Measurements from ENCODE around the gene RAB30.

- TF ChIP-seq POLR2A (IDR thresholded peaks at IDR 0.05) (no peak), CTCF (IDR thresholded peaks at IDR 0.05) (no peak)
Observed at GRCh38 chr11:83057721-83058120, 14.0 kb downstream of the RAB30 start.
